HEK293T (cell line): ENCODE results near the gene PLB1.

Experiments used
- BHLHE40 ChIP-seq: fragments of 450-650 bp; IDR thresholded peaks from 2 replicates; pipeline ENCODE4 v1.6.1; 2016; ENCODE audit warnings: mild to moderate bottlenecking, moderate library complexity, borderline replicate concordance
- CTBP1 ChIP-seq: fragments of 450-650 bp; IDR thresholded peaks from 2 replicates; pipeline ENCODE4 v1.6.1; 2016; ENCODE audit warnings: borderline replicate concordance
- ELF4 ChIP-seq: fragments of 450-650 bp; IDR thresholded peaks from 2 replicates; pipeline ENCODE4 v1.6.1; 2017; ENCODE audit warnings: antibody characterized with exemption
- FOXK2 ChIP-seq: fragments of 450-650 bp; IDR thresholded peaks from 2 replicates; pipeline ENCODE4 v1.6.1; 2016; ENCODE audit warnings: mild to moderate bottlenecking
- FOXM1 ChIP-seq: fragments of 450-650 bp; IDR thresholded peaks from 2 replicates; pipeline ENCODE4 v1.6.1; 2017; ENCODE audit warnings: mild to moderate bottlenecking, borderline replicate concordance
- HDGF ChIP-seq: fragments of 450-650 bp; IDR thresholded peaks from 2 replicates; pipeline ENCODE4 v1.6.1; 2017; ENCODE audit warnings: antibody characterized with exemption, borderline replicate concordance
- L3MBTL2 ChIP-seq: fragments of 450-650 bp; conservative IDR thresholded peaks from 2 replicates; pipeline ENCODE4 v1.6.1; 2016; ENCODE audit warnings: mild to moderate bottlenecking
- LEF1 ChIP-seq: fragments of 450-650 bp; IDR thresholded peaks from 2 replicates; pipeline ENCODE4 v1.6.1; 2017; ENCODE audit warnings: mild to moderate bottlenecking, borderline replicate concordance
- NFRKB ChIP-seq: fragments of 450-650 bp; IDR thresholded peaks from 2 replicates; pipeline ENCODE4 v1.6.1; 2016; ENCODE audit warnings: mild to moderate bottlenecking, moderate library complexity
- SP1 ChIP-seq: fragments of 450-650 bp; IDR thresholded peaks from 2 replicates; pipeline ENCODE4 v1.6.1; 2017
- TARDBP ChIP-seq: fragments of 450-650 bp; IDR thresholded peaks from 2 replicates; pipeline ENCODE4 v1.6.1; 2016
- TF ChIP-seq, protein P1 (sequence below): fragments of 450-650 bp; IDR thresholded peaks from 2 replicates; pipeline ENCODE4 v1.6.1; 2016

DNA sequence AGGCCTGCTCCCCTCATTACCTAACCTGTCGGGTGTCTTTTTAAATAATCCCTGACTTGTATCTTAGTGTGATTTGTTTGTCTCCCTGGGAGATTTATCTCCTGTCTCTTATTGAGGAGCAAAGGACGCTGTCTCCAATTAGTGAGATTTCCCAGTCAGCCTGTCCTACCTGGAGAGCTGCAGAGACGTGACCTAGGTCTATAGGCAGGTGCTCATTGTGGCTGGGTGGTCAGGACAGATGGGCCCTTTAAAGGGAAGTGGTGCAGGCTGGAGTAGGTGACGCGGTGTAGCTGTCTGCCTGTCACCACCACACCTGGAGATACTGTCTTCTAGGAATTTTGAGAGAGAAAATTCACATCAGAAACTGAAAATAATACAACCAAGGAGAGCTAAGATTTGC lies 28.0 kb downstream of the PLB1 start:
- TF ChIP-seq FOXK2 (no peak), TARDBP (no peak), BHLHE40 (no peak), HDGF (no peak), FOXM1 (no peak), SP1 (no peak), NFRKB (no peak), ELF4 (no peak), LEF1 (no peak), L3MBTL2 (no peak), CTBP1 (no peak)
- TF ChIP-seq, protein P1, sequence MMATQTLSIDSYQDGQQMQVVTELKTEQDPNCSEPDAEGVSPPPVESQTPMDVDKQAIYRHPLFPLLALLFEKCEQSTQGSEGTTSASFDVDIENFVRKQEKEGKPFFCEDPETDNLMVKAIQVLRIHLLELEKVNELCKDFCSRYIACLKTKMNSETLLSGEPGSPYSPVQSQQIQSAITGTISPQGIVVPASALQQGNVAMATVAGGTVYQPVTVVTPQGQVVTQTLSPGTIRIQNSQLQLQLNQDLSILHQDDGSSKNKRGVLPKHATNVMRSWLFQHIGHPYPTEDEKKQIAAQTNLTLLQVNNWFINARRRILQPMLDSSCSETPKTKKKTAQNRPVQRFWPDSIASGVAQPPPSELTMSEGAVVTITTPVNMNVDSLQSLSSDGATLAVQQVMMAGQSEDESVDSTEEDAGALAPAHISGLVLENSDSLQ, result no peak
